Measurements from ENCODE around the gene PARP14. TPM values are rescaled to one million over a fixed set of nuclear protein-coding genes. Genes with fewer than 3 reads are reported as not detected.

PARP14 gene
- total RNA-seq, 1 donor: 91.1 TPM

GRCh38 chr3:122755491-122755890, 74.9 kb downstream of the PARP14 start:
- no peak for TF ChIP-seq CTCF (IDR thresholded peaks at IDR 0.05; ENCODE audit: insufficient read depth, low read depth, low read length)
- no peak overlapping the region for H3K4me3 ChIP-seq (ENCODE audit: low read depth, low read length)
- DNase-seq (ENCODE audit: low read depth): no peak

- no peak for TF ChIP-seq CTCF (IDR thresholded peaks at IDR 0.05; ENCODE audit: insufficient read depth, low read depth, low read length)
- DNase-seq (ENCODE audit: low read depth): peak; percentile 5
- no peak overlapping the region for H3K4me3 ChIP-seq (ENCODE audit: low read depth, low read length)
These were observed 78.4 kb downstream of the PARP14 start for GRCh38 chr3:122758877-122759560.

GRCh38 chr3:122760453-122761271, 80.0 kb downstream of the PARP14 start:
- no peak for TF ChIP-seq CTCF (IDR thresholded peaks at IDR 0.05; ENCODE audit: insufficient read depth, low read depth, low read length)
- no peak overlapping the region for H3K4me3 ChIP-seq (ENCODE audit: low read depth, low read length)
- DNase-seq (ENCODE audit: low read depth): no peak

GRCh38 chr3:122766430-122766829, 85.8 kb downstream of the PARP14 start:
- no peak for TF ChIP-seq CTCF (IDR thresholded peaks at IDR 0.05; ENCODE audit: insufficient read depth, low read depth, low read length)
- H3K4me3 ChIP-seq (ENCODE audit: low read depth, low read length): no peak overlapping the region
- no peak for DNase-seq (ENCODE audit: low read depth)

GRCh38 chr3:122767540-122768372, 87.1 kb downstream of the PARP14 start:
- no peak overlapping the region for H3K4me3 ChIP-seq (ENCODE audit: low read depth, low read length)
- TF ChIP-seq CTCF (IDR thresholded peaks at IDR 0.05; ENCODE audit: insufficient read depth, low read depth, low read length): no peak
- peak; percentile 58 for DNase-seq (ENCODE audit: low read depth)

GRCh38 chr3:122770521-122771202, 90.0 kb downstream of the PARP14 start:
- no peak for DNase-seq (ENCODE audit: low read depth)
- TF ChIP-seq CTCF (IDR thresholded peaks at IDR 0.05; ENCODE audit: insufficient read depth, low read depth, low read length): no peak
- no peak overlapping the region for H3K4me3 ChIP-seq (ENCODE audit: low read depth, low read length)

Data from fibroblast of villous mesenchyme (primary cell).